ENCODE results near the gene IMMP1L. TPM values are rescaled to one million over a fixed set of nuclear protein-coding genes. Genes with fewer than 3 reads are reported as not detected.

The IMMP1L gene
- total and polyA plus RNA-seq, 10 of the 15 experiments (the other 5 are each of a cell fraction or from before 2014, with no cell fraction given), result 29.4 to 145 (median 85.8) TPM

DNA sequence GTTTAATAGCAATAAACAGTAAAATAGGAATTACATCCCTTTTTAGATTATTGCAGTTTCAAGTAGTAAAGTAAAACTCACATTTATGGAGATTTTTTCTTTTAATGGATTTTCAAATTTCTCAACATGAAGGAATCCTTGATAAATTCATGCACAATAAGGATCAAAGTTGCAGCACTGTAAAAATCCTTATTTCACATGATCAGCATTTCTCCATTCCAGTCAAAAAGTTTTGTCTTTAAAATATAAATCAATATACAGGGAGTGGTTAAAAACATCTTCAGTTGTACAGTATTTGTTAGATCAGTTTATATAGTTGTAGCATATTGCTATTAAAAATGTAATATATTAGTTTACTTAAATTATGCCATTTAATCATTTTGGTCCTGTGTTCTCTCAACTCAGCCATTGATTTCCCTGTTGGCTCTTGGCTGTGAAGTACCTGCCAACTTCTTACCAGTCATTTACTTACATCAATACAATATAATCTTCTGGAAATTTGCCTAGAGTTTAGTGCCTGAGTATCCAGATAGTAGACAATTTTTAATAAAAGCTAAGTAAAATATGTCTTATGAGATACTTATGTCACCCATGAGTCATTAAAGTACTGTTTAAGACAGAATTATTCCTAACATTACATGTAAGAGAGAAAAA, 12.2 kb upstream of the IMMP1L start (continued):
- no peak for TF ChIP-seq EZH2 (IDR thresholded peaks at IDR 0.05; ENCODE audit: borderline replicate concordance, control insufficient read depth, low read depth, low read length)
- TF ChIP-seq, protein P1, sequence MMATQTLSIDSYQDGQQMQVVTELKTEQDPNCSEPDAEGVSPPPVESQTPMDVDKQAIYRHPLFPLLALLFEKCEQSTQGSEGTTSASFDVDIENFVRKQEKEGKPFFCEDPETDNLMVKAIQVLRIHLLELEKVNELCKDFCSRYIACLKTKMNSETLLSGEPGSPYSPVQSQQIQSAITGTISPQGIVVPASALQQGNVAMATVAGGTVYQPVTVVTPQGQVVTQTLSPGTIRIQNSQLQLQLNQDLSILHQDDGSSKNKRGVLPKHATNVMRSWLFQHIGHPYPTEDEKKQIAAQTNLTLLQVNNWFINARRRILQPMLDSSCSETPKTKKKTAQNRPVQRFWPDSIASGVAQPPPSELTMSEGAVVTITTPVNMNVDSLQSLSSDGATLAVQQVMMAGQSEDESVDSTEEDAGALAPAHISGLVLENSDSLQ (IDR thresholded peaks at IDR 0.05), result no peak
- TF ChIP-seq RBBP5 (conservative IDR thresholded peaks at IDR 0.05), result no peak
- TF ChIP-seq ESRRA (IDR thresholded peaks at IDR 0.05; ENCODE audit: low read length), result no peak
- TF ChIP-seq BACH1 (IDR thresholded peaks at IDR 0.05; ENCODE audit: borderline replicate concordance), result no peak
- TF ChIP-seq BCL11A (IDR thresholded peaks at IDR 0.05; ENCODE audit: low read depth, low read length), result no peak
- no peak for TF ChIP-seq SMAD1 (IDR thresholded peaks at IDR 0.05; ENCODE audit: low read depth, partially characterized antibody)
- TF ChIP-seq, protein P2, sequence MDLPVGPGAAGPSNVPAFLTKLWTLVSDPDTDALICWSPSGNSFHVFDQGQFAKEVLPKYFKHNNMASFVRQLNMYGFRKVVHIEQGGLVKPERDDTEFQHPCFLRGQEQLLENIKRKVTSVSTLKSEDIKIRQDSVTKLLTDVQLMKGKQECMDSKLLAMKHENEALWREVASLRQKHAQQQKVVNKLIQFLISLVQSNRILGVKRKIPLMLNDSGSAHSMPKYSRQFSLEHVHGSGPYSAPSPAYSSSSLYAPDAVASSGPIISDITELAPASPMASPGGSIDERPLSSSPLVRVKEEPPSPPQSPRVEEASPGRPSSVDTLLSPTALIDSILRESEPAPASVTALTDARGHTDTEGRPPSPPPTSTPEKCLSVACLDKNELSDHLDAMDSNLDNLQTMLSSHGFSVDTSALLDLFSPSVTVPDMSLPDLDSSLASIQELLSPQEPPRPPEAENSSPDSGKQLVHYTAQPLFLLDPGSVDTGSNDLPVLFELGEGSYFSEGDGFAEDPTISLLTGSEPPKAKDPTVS (IDR thresholded peaks at IDR 0.05; ENCODE audit: low read depth, low read length), result no peak
- no peak for TF ChIP-seq ZNF274 (IDR thresholded peaks at IDR 0.05; ENCODE audit: insufficient read depth, insufficient read length)
- no peak for TF ChIP-seq POLR2AphosphoS5 (IDR thresholded peaks at IDR 0.05; ENCODE audit: low read length)

DNA sequence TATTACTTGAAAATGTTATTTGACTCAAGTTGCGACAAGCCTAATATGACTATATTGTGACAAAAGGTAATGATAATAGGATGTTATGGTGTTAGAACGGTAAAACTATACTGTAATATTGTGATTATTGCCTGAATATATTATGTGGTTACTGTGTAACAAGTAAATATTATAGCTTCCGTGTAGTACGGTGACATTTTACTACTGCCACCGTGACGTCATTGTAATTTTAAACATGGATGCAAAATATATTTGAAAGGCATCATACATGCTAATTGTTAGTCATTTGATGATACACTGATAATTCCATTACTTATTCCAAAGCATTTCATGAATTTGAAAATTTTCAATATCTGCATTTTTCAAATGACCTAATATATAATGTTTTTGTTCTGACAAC, 2.7 kb upstream of the IMMP1L start:
- DNase-seq (ENCODE audit: low read depth, low spot score) (no peak), ATAC-seq (no peak), FAIRE-seq (no peak)
- no peak overlapping the region for H3K4me2 ChIP-seq (ENCODE audit: control insufficient read depth, insufficient read depth)
- in situ Hi-C loops (cut with MboI) (no loop called here), intact Hi-C loops (cut with micrococcal nuclease; ENCODE audit: unreplicated experiment) (no loop called here)
- H3K27me3 ChIP-seq (replicated peaks in 1 of 2; ENCODE audit: control insufficient read depth in 2 of 2, insufficient read depth in 2 of 2, low read length in 1 of 2), result no peaks in the 10 kb centered on the region
- H3K9me3 ChIP-seq (replicated peaks; ENCODE audit: control insufficient read depth, insufficient read depth, low read length), result no peaks in the 10 kb centered on the region
- SMC1A ChIA-PET (ENCODE audit: uncharacterized antibody, unreplicated experiment), result no interaction called here
- 90% methylated on average over 6 of the region's 6 CpGs for WGBS (ENCODE audit: insufficient coverage, insufficient replicate concordance, low lambda C conversion rate, missing lambda C conversion rate)
- POLR2A ChIA-PET, result no interaction called here
- no peaks in the 10 kb centered on the region for H3K4me1 ChIP-seq (ENCODE audit: control insufficient read depth, insufficient read depth, low read length)
- no peak overlapping the region for H3K9ac ChIP-seq (ENCODE audit: control insufficient read depth, insufficient read depth, low read length)
- no peaks in the 10 kb centered on the region for H3K36me3 ChIP-seq (ENCODE audit: control insufficient read depth in 2 of 2, insufficient read depth in 2 of 2, low read length in 1 of 2)
- H2AFZ ChIP-seq (ENCODE audit: control insufficient read depth, low read depth, low read length), result no peak overlapping the region
- CTCF ChIA-PET, result no interaction called here
- RAD21 ChIA-PET (ENCODE audit: unreplicated experiment), result no interaction called here
- no peaks in the 10 kb centered on the region for H4K20me1 ChIP-seq (ENCODE audit: control insufficient read depth, insufficient read depth)
- no TSS peak for BruUV-seq (replicated peaks)
- H3K79me2 ChIP-seq (ENCODE audit: control insufficient read depth, insufficient read depth, low read length), result peaks cover 50% of the 10 kb centered on the region
- H3K4me3 ChIP-seq, result no peak overlapping the region
- H3K27ac ChIP-seq (ENCODE audit: control insufficient read depth, insufficient read depth), result no peak overlapping the region
- TF ChIP-seq NBN (IDR thresholded peaks at IDR 0.05), result no peak
- TF ChIP-seq, protein P2 (IDR thresholded peaks at IDR 0.05; ENCODE audit: low read depth, low read length), result no peak
- no peak for TF ChIP-seq MYB (IDR thresholded peaks at IDR 0.05; ENCODE audit: borderline replicate concordance, low read depth, low read length)
- TF ChIP-seq, protein P3, sequence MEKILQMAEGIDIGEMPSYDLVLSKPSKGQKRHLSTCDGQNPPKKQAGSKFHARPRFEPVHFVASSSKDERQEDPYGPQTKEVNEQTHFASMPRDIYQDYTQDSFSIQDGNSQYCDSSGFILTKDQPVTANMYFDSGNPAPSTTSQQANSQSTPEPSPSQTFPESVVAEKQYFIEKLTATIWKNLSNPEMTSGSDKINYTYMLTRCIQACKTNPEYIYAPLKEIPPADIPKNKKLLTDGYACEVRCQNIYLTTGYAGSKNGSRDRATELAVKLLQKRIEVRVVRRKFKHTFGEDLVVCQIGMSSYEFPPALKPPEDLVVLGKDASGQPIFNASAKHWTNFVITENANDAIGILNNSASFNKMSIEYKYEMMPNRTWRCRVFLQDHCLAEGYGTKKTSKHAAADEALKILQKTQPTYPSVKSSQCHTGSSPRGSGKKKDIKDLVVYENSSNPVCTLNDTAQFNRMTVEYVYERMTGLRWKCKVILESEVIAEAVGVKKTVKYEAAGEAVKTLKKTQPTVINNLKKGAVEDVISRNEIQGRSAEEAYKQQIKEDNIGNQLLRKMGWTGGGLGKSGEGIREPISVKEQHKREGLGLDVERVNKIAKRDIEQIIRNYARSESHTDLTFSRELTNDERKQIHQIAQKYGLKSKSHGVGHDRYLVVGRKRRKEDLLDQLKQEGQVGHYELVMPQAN (conservative IDR thresholded peaks at IDR 0.05), result no peak
- TF ChIP-seq RB1 (IDR thresholded peaks at IDR 0.05; ENCODE audit: borderline replicate concordance), result no peak
- no peak for TF ChIP-seq BACH1 (IDR thresholded peaks at IDR 0.05; ENCODE audit: borderline replicate concordance)
- no peak for TF ChIP-seq CBX5 (IDR thresholded peaks at IDR 0.05; ENCODE audit: low read depth)
- no peak for TF ChIP-seq SIN3A (IDR thresholded peaks at IDR 0.05; ENCODE audit: low read depth, low read length)
- no peak for TF ChIP-seq KLF5 (IDR thresholded peaks at IDR 0.05; ENCODE audit: partially characterized antibody)
- TF ChIP-seq POLR2A (IDR thresholded peaks at IDR 0.05; ENCODE audit: low read depth, low read length), result no peak

Data from GM12878 (cell line).